B cell (primary cell): Measurements from ENCODE around the gene DIPK1A. TPM values are rescaled to one million over a fixed set of nuclear protein-coding genes. Genes with fewer than 3 reads are reported as not detected.
A peak's percentile ranks its signal among the peaks of the same experiment; 100 is the strongest.

Source experiments
- ATAC-seq: fragments of 200-7000 bp; cut with Tn5 transposase; one replicate; pipeline ENCODE4 v1.10.0; 2021; ENCODE audit warnings: low read depth, mild to moderate bottlenecking, moderate number of reproducible peaks, moderate library complexity
- CTCF ChIA-PET: fragments of 350-600 bp; sonication (Branson Sonifier 250); formaldehyde crosslinking; loops from one replicate; lab custom pipeline; 2021; ENCODE audit warnings: antibody characterized with exemption, inconsistent platforms; lab: Charles Lee
- POLR2A ChIA-PET: fragments of 350-600 bp; sonication (Branson Sonifier 250); formaldehyde crosslinking; loops from one replicate; lab custom pipeline; 2021; ENCODE audit warnings: antibody characterized with exemption; lab: Charles Lee
- DNase-seq: peaks from one replicate; pipeline ENCODE4 v3.0.0; 2013
- H2AFZ ChIP-seq: 2 replicates; pipeline ENCODE4 v1.6.1; 2012; ENCODE audit warnings: mild to moderate bottlenecking, low read depth, low read length; ENCODE audit not compliant: insufficient read depth, poor library complexity, severe bottlenecking
- H3K27ac ChIP-seq, 2 donors: 1 replicate in 1 of 2; 2 replicates in 1 of 2; pipeline ENCODE4 v1.5.1; 2012 to 2013; ENCODE audit warnings: low read length in 2 of 2, mild to moderate bottlenecking in 2 of 2, moderate library complexity in 1 of 2
- H3K27me3 ChIP-seq, 4 experiments: fragments of 200-600 bp in 1 of 4; sonication (generic) in 1 of 4; replicated peaks in 1 of 4; 1 replicate in 2 of 4; 2 replicates in 2 of 4; pipeline versions ENCODE4 v1.6.1 to v1.7.0; 2013 to 2016; ENCODE audit warnings: low read length in 3 of 4, mild to moderate bottlenecking in 2 of 4, mixed read lengths in 1 of 4, moderate library complexity in 1 of 4; ENCODE audit not compliant: insufficient read depth in 4 of 4, control insufficient read depth in 3 of 4; ENCODE audit errors: control extremely low read depth in 1 of 4
- H3K36me3 ChIP-seq, 2 experiments: replicated peaks in 1 of 2; 1 replicate in 1 of 2; 2 replicates in 1 of 2; pipeline versions ENCODE4 v1.6.1 to v1.7.1; 2013; ENCODE audit warnings: low read length in 1 of 2; ENCODE audit not compliant: insufficient read depth in 2 of 2, control insufficient read depth in 1 of 2; ENCODE audit errors: control extremely low read depth in 1 of 2, extremely low read depth in 1 of 2
- H3K4me1 ChIP-seq, 2 donors: fragments of 200-600 bp in 1 of 2; sonication (generic) in 1 of 2; 1 replicate in 1 of 2; 2 replicates in 1 of 2; pipeline versions ENCODE4 v1.5.1 to v1.6.1; 2013 to 2017; ENCODE audit warnings: low read length in 2 of 2; ENCODE audit not compliant: control insufficient read depth in 2 of 2, insufficient read depth in 2 of 2
- H3K4me2 ChIP-seq: replicated peaks from 2 replicates; pipeline ENCODE3; 2012; ENCODE audit warnings: mild to moderate bottlenecking, low read depth, low read length; ENCODE audit not compliant: poor library complexity, severe bottlenecking
- H3K4me3 ChIP-seq, 5 experiments: fragments of 200-600 bp in 1 of 5; sonication (generic) in 1 of 5; 1 replicate in 3 of 5; 2 replicates in 2 of 5; pipeline versions ENCODE4 v1.5.1 to v1.7.0; 2011 to 2016; ENCODE audit warnings: low read length in 4 of 5, mild to moderate bottlenecking in 4 of 5, low read depth in 2 of 5, control low read depth in 1 of 5, moderate library complexity in 1 of 5; ENCODE audit not compliant: insufficient read depth in 1 of 5; ENCODE audit errors: control extremely low read depth in 1 of 5, extremely low read depth in 1 of 5
- H3K79me2 ChIP-seq: fragments of 200-600 bp; sonication (generic); one replicate; pipeline ENCODE4 v1.6.0; 2016; ENCODE audit warnings: low read length; ENCODE audit not compliant: control insufficient read depth, insufficient read depth
- H3K9ac ChIP-seq: fragments of 200-600 bp; sonication (generic); 2 replicates; pipeline ENCODE4 v1.6.1; 2017; ENCODE audit warnings: mild to moderate bottlenecking, low read length, moderate library complexity
- H3K9me3 ChIP-seq, 3 donors: one replicate each; pipeline versions ENCODE4 v1.6.1 to v1.7.1; 2013; ENCODE audit warnings: low read length in 2 of 3; ENCODE audit not compliant: control insufficient read depth in 2 of 3, insufficient read depth in 1 of 3; ENCODE audit errors: control extremely low read depth in 1 of 3
- H4K20me1 ChIP-seq: 2 replicates; pipeline ENCODE4 v1.6.0; 2012; ENCODE audit warnings: mild to moderate bottlenecking, low read length; ENCODE audit not compliant: insufficient read depth, control insufficient read depth, poor library complexity, severe bottlenecking
- H3K27ac Mint-ChIP-seq: one replicate; pipeline ENCODE4 v1.8.0; 2021; ENCODE audit warnings: mixed read lengths
- H3K27me3 Mint-ChIP-seq: one replicate; pipeline ENCODE4 v1.8.0; 2021; ENCODE audit warnings: mixed read lengths
- H3K4me1 Mint-ChIP-seq: one replicate; pipeline ENCODE4 v1.8.0; 2021; ENCODE audit warnings: mixed read lengths
- H3K4me3 Mint-ChIP-seq: one replicate; pipeline ENCODE4 v1.8.0; 2021; ENCODE audit warnings: mixed read lengths
- H3K9me3 Mint-ChIP-seq: one replicate; pipeline ENCODE4 v1.8.0; 2022; ENCODE audit warnings: mixed read lengths; ENCODE audit not compliant: insufficient read depth
- EZH2 ChIP-seq: IDR thresholded peaks from 2 replicates; pipeline ENCODE4 v1.6.1; 2012; ENCODE audit warnings: borderline replicate concordance, low read depth, mild to moderate bottlenecking, moderate library complexity, low read length; ENCODE audit not compliant: insufficient read depth, poor library complexity, severe bottlenecking
- WGBS: methylation state at CpG from one replicate; pipeline ENCODE4 v1.1.5; 2013; ENCODE audit warnings: missing lambda C conversion rate; ENCODE audit not compliant: insufficient coverage; 5-methylcytosine and 5-hydroxymethylcytosine counted together
- intact Hi-C: fragments of 100-400 bp; cut with micrococcal nuclease; formaldehyde crosslinking; loops from one replicate; pipeline ENCODE4 v1.10.0; 2022
- polyA plus RNA-seq: library from polyadenylated mRNA; depleted of rRNA; stranded (reverse); fragments of >200 nt; gene quantifications from 2 replicates; pipeline ENCODE4 v1.2.3, GENCODE V29; 2012
- total RNA-seq, 2 donors: library from RNA; stranded (reverse); fragments of 120-200 nt in 1 of 2; gene quantifications; 1 replicate in 1 of 2; 2 replicates in 1 of 2; pipeline versions ENCODE4 v1.2.3 to v1.2.4, GENCODE V29; 2013 to 2022
- TF ChIP-seq, protein P1 (sequence below): fragments of 200-600 bp; IDR thresholded peaks from one replicate; pipeline ENCODE4 v1.8.0; 2022; ENCODE audit warnings: antibody characterized with exemption, mild to moderate bottlenecking

Gene DIPK1A
- total and polyA plus RNA-seq, 2 donors (not counting 1 experiment from before 2014, with no cell fraction given), result 10.7 to 22.7 TPM

GRCh38 chr1:92921031-92922023 is 39.9 kb downstream of the DIPK1A start:
- no peaks in the 10 kb centered on the region for H3K9me3 ChIP-seq
- Mint-ChIP-seq H3K4me1 (peaks cover 48% of the 10 kb centered on the region), H3K9me3 (peaks cover 2% of the 10 kb centered on the region), H3K27ac (no peak overlapping the region), H3K27me3 (no peaks in the 10 kb centered on the region), H3K4me3 (no peak overlapping the region)
- H3K79me2 ChIP-seq, result peaks cover 92% of the 10 kb centered on the region
- ATAC-seq (no peak), DNase-seq (no peak)
- no peak for TF ChIP-seq EZH2
- TF ChIP-seq, protein P1, sequence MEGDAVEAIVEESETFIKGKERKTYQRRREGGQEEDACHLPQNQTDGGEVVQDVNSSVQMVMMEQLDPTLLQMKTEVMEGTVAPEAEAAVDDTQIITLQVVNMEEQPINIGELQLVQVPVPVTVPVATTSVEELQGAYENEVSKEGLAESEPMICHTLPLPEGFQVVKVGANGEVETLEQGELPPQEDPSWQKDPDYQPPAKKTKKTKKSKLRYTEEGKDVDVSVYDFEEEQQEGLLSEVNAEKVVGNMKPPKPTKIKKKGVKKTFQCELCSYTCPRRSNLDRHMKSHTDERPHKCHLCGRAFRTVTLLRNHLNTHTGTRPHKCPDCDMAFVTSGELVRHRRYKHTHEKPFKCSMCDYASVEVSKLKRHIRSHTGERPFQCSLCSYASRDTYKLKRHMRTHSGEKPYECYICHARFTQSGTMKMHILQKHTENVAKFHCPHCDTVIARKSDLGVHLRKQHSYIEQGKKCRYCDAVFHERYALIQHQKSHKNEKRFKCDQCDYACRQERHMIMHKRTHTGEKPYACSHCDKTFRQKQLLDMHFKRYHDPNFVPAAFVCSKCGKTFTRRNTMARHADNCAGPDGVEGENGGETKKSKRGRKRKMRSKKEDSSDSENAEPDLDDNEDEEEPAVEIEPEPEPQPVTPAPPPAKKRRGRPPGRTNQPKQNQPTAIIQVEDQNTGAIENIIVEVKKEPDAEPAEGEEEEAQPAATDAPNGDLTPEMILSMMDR, result no peak
- H3K36me3 ChIP-seq, result peaks cover 0 to 3% of the 10 kb centered on the region in 2 experiments
- H3K4me3 ChIP-seq, result no peak overlapping the region
- no peak overlapping the region for H3K9ac ChIP-seq
- H3K27me3 ChIP-seq, result no peaks in the 10 kb centered on the region
- ChIA-PET CTCF (interaction anchor here (0.6 to 1.3 kb wide), 4 partner anchors 36 to 72 kb away, joined by 3 read pairs; no protein-coding TSS in a partner anchor), POLR2A (no interaction called here)
- no peak overlapping the region for H3K4me2 ChIP-seq
- no peak overlapping the region for H2AFZ ChIP-seq
- H3K4me1 ChIP-seq, result peaks cover 0 to 11% of the 10 kb centered on the region in 2 donors
- intact Hi-C loops, result no loop called here
- WGBS, result 100% methylated on average over 3 of the region's 8 CpGs
- H4K20me1 ChIP-seq, result peaks cover 10% of the 10 kb centered on the region
- no peak overlapping the region for H3K27ac ChIP-seq

DNA sequence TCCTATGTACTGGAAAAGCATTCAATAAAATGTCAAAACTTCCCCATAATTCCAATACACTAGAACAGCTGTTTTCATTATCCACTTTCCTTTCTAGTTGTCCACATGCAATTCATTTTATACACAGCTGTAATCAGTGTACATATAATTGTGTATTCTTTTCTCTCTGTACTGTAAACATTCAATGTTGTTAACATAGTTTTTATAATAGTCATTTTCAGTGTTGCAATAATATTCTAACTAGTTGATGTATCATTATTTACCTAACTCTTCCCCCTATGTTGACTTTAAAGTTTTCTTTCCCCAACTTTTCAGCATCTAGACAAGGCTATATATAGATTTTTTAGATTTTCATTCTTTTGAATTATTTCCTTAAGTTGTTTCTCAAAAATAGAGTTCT is 44.4 kb downstream of the DIPK1A start:
- Histone ChIP-seq H3K27ac (peak overlapping the region in 1 of 2 donors; percentile 40), H3K9me3 (no peaks in the 10 kb centered on the region), H3K9ac (no peak overlapping the region), H3K27me3 (no peaks in the 10 kb centered on the region), H3K36me3 (no peaks in the 10 kb centered on the region), H4K20me1 (peaks cover 35% of the 10 kb centered on the region), H3K4me1 (peaks cover 6 to 16% of the 10 kb centered on the region in 2 donors), H3K4me2 (no peak overlapping the region), H3K4me3 (no peak overlapping the region), H2AFZ (no peak overlapping the region), H3K79me2 (peaks cover 92% of the 10 kb centered on the region)
- CTCF ChIA-PET, result no interaction called here
- ATAC-seq (no peak), DNase-seq (no peak)
- intact Hi-C loops, result no loop called here
- POLR2A ChIA-PET, result no interaction called here
- peaks cover 4% of the 10 kb centered on the region for H3K9me3 Mint-ChIP-seq
- H3K4me1 Mint-ChIP-seq, result peaks cover 56% of the 10 kb centered on the region
- no peaks in the 10 kb centered on the region for H3K27me3 Mint-ChIP-seq
- TF ChIP-seq, protein P1, result no peak
- no peak for TF ChIP-seq EZH2
- H3K4me3 Mint-ChIP-seq, result no peak overlapping the region
- H3K27ac Mint-ChIP-seq, result no peak overlapping the region
